Aorta (tissue), 5 donors: ENCODE measurements around the gene NCKAP5. TPM values are rescaled to one million over a fixed set of nuclear protein-coding genes. Genes with fewer than 3 reads are reported as not detected.

Experiments
- ATAC-seq: fragments of 200-7000 bp; cut with Tn5 transposase; one replicate; pipeline ENCODE4 v1.9.1; 2022; ENCODE audit warnings: moderate library complexity; ENCODE audit not compliant: low FRiP score
- DNase-seq, 2 donors: peaks; one replicate each; pipeline ENCODE4 v3.0.0-alpha.2; 2020
- H3K27ac ChIP-seq, 2 donors: one replicate each; pipeline ENCODE4 v1.5.1; 2013; ENCODE audit warnings: low read length in 2 of 2, mild to moderate bottlenecking in 2 of 2, moderate library complexity in 2 of 2, control low read depth in 1 of 2, inconsistent platforms in 1 of 2, low read depth in 1 of 2
- H3K27me3 ChIP-seq, 2 donors: one replicate each; pipeline ENCODE4 v1.6.1; 2013; ENCODE audit warnings: control low read depth in 1 of 2, low read length in 1 of 2, mild to moderate bottlenecking in 1 of 2, moderate library complexity in 1 of 2; ENCODE audit not compliant: insufficient read depth in 2 of 2, control insufficient read depth in 1 of 2
- H3K36me3 ChIP-seq, 2 donors: one replicate each; pipeline ENCODE4 v1.6.1; 2013; ENCODE audit warnings: control low read depth in 1 of 2, low read length in 1 of 2, mild to moderate bottlenecking in 1 of 2; ENCODE audit not compliant: insufficient read depth in 2 of 2, control insufficient read depth in 1 of 2
- H3K4me1 ChIP-seq, 2 donors: one replicate each; pipeline ENCODE4 v1.6.1; 2013; ENCODE audit warnings: low read length in 2 of 2, control low read depth in 1 of 2, mild to moderate bottlenecking in 1 of 2, moderate library complexity in 1 of 2; ENCODE audit not compliant: insufficient read depth in 2 of 2, control insufficient read depth in 1 of 2
- H3K4me3 ChIP-seq, 2 donors: one replicate each; pipeline ENCODE4 v1.5.1; 2013; ENCODE audit warnings: low read length in 2 of 2, control low read depth in 1 of 2, mild to moderate bottlenecking in 1 of 2
- H3K9me3 ChIP-seq: one replicate; pipeline ENCODE4 v1.6.1; 2013; ENCODE audit warnings: mild to moderate bottlenecking, low read length; ENCODE audit not compliant: control insufficient read depth
- WGBS, 2 donors: extraction: QIAGEN DNeasy Blood & Tissue Kit; methylation state at CpG; one replicate each; pipeline ENCODE4 v1.1.7; 2013; 5-methylcytosine and 5-hydroxymethylcytosine counted together
- intact Hi-C, 2 donors: fragments of 100-400 bp; cut with DNase I; formaldehyde crosslinking; loops; one replicate each; pipeline versions ENCODE4 v1.14.2 to v1.15.0; 2022
- polyA plus RNA-seq, 2 donors: library from polyadenylated mRNA; stranded (reverse); fragments of 200-250 nt; gene quantifications; one replicate each; pipeline ENCODE4 v1.2.3, GENCODE V29; 2013
- total RNA-seq, 2 donors: library from RNA; stranded (reverse); fragmentation: NEBNext Ultra II Directional; extraction: Animal tissue kit (Norgen Biotek cat#: 25700); gene quantifications; one replicate each; pipeline ENCODE4 v1.2.1, GENCODE V29; 2021
- donor health status: healthy with polysubstance abuse.
- donor health status: Bipolar disorder and iron deficiency.
- donor health status: DM: no; HTN: no; CAD: no.
- donor health status: DM: no; HTN: no; CAD: no.
- donor health status: DM: yes; HTN: yes; CAD: no.

Gene NCKAP5
- total and polyA plus RNA-seq, 4 donors: 0.75 to 7.5 (median 2.4) TPM; not detected in 1

GRCh38 chr2:133541376-133541775 is 26.9 kb downstream of the NCKAP5 start:
- DNase-seq (no peak), ATAC-seq (no peak)
- no peak overlapping the region for H3K4me3 ChIP-seq
- no peak overlapping the region for H3K27ac ChIP-seq
- no peaks in the 10 kb centered on the region for H3K4me1 ChIP-seq
- no peaks in the 10 kb centered on the region for H3K27me3 ChIP-seq
- intact Hi-C loops: no loop called here
- WGBS, 2 donors: 6 to 15% methylated on average over 1 of the region's 1 CpG
- H3K36me3 ChIP-seq: no peaks in the 10 kb centered on the region
- peaks cover 2% of the 10 kb centered on the region for H3K9me3 ChIP-seq

- Histone ChIP-seq H3K36me3 (no peaks in the 10 kb centered on the region), H3K27ac (no peak overlapping the region), H3K27me3 (no peaks in the 10 kb centered on the region), H3K4me1 (no peaks in the 10 kb centered on the region), H3K4me3 (no peak overlapping the region), H3K9me3 (no peaks in the 10 kb centered on the region)
- WGBS, 2 donors: 63 to 69% methylated on average over 4 of the region's 4 CpGs
- intact Hi-C loops: no loop called here
- ATAC-seq (no peak), DNase-seq (no peak)
Observed at GRCh38 chr2:133532919-133533318, 35.3 kb downstream of the NCKAP5 start.

- intact Hi-C loops: no loop called here
- Histone ChIP-seq H3K27me3 (no peaks in the 10 kb centered on the region), H3K4me1 (no peaks in the 10 kb centered on the region), H3K9me3 (no peaks in the 10 kb centered on the region), H3K36me3 (no peaks in the 10 kb centered on the region), H3K27ac (no peak overlapping the region), H3K4me3 (no peak overlapping the region)
- DNase-seq (no peak), ATAC-seq (no peak)
- 53 to 57% methylated on average over 2 of the region's 2 CpGs for WGBS, 2 donors
Observed at GRCh38 chr2:133531382-133531781, 36.9 kb downstream of the NCKAP5 start.

- intact Hi-C loops: no loop called here
- ATAC-seq (no peak), DNase-seq (no peak)
Observed at GRCh38 chr2:133530645-133531044, 37.6 kb downstream of the NCKAP5 start.

GRCh38 chr2:133526530-133527300 is 41.5 kb downstream of the NCKAP5 start:
- intact Hi-C loops: no loop called here
- DNase-seq: no peak
- H3K9me3 ChIP-seq: no peaks in the 10 kb centered on the region

More at GRCh38 chr2:133530645-133531044, 37.6 kb downstream of the NCKAP5 start:
- H3K4me3 ChIP-seq: no peak overlapping the region
- no peaks in the 10 kb centered on the region for H3K9me3 ChIP-seq
- no peaks in the 10 kb centered on the region for H3K4me1 ChIP-seq
- H3K27me3 ChIP-seq: no peaks in the 10 kb centered on the region
- no peaks in the 10 kb centered on the region for H3K36me3 ChIP-seq
- H3K27ac ChIP-seq: no peak overlapping the region

GRCh38 chr2:133525613-133526529 is 42.4 kb downstream of the NCKAP5 start:
- Histone ChIP-seq H3K27ac (no peak overlapping the region), H3K4me3 (no peak overlapping the region), H3K27me3 (no peaks in the 10 kb centered on the region), H3K36me3 (no peaks in the 10 kb centered on the region), H3K4me1 (no peaks in the 10 kb centered on the region), H3K9me3 (no peaks in the 10 kb centered on the region)
- ATAC-seq: no peak
- DNase-seq: no peak
- 90% methylated on average over 5 of the region's 5 CpGs for WGBS, 2 donors
- intact Hi-C loops: no loop called here

More at GRCh38 chr2:133526530-133527300, 41.5 kb downstream of the NCKAP5 start:
- H3K36me3 ChIP-seq: no peaks in the 10 kb centered on the region
- no peak overlapping the region for H3K27ac ChIP-seq
- no peak overlapping the region for H3K4me3 ChIP-seq
- 75 to 80% methylated on average over 3 of the region's 3 CpGs for WGBS, 2 donors
- ATAC-seq: no peak
- H3K27me3 ChIP-seq: no peaks in the 10 kb centered on the region
- H3K4me1 ChIP-seq: no peaks in the 10 kb centered on the region

- no peaks in the 10 kb centered on the region for H3K27me3 ChIP-seq
- ATAC-seq (no peak), DNase-seq (no peak)
- H3K36me3 ChIP-seq: no peaks in the 10 kb centered on the region
- WGBS, 2 donors: 83 to 84% methylated on average over 2 of the region's 2 CpGs
- H3K9me3 ChIP-seq: no peaks in the 10 kb centered on the region
- H3K4me3 ChIP-seq: no peak overlapping the region
- no peaks in the 10 kb centered on the region for H3K4me1 ChIP-seq
- no peak overlapping the region for H3K27ac ChIP-seq
- intact Hi-C loops: no loop called here
Observed at GRCh38 chr2:133525090-133525489, 43.2 kb downstream of the NCKAP5 start.

GRCh38 chr2:133523406-133523805 is 44.9 kb downstream of the NCKAP5 start:
- ATAC-seq (no peak), DNase-seq (no peak)
- no peaks in the 10 kb centered on the region for H3K9me3 ChIP-seq
- no peaks in the 10 kb centered on the region for H3K4me1 ChIP-seq
- H3K4me3 ChIP-seq: no peak overlapping the region
- intact Hi-C loops: no loop called here
- H3K36me3 ChIP-seq: no peaks in the 10 kb centered on the region
- 87 to 88% methylated on average over 5 of the region's 5 CpGs for WGBS, 2 donors
- H3K27me3 ChIP-seq: no peaks in the 10 kb centered on the region
- no peak overlapping the region for H3K27ac ChIP-seq
